Measurements from ENCODE around the gene MNS1.

Gene MNS1

GRCh38 chr15:56454836-56455235, 10.1 kb downstream of the MNS1 start (continued):
- TF ChIP-seq ZNF658 (tag by site-specific recombination; IDR thresholded peaks at IDR 0.05) = no peak
- no peak for TF ChIP-seq MZF1 (tag by site-specific recombination; IDR thresholded peaks at IDR 0.05; ENCODE audit: borderline replicate concordance)
- no peak for TF ChIP-seq ZBTB48 (tag by site-specific recombination; IDR thresholded peaks at IDR 0.05)
- TF ChIP-seq ZNF792 (tag by site-specific recombination; IDR thresholded peaks at IDR 0.05) = no peak
- TF ChIP-seq SETDB1 (IDR thresholded peaks at IDR 0.05; ENCODE audit: insufficient read length, low read length) = no peak

- TF ChIP-seq ZBTB7A (tag by site-specific recombination; IDR thresholded peaks at IDR 0.05; ENCODE audit: low read depth) (no peak), PRDM1 (tag by site-specific recombination; IDR thresholded peaks at IDR 0.05) (no peak), ZNF561 (tag by site-specific recombination; IDR thresholded peaks at IDR 0.05; ENCODE audit: borderline replicate concordance) (no peak), ZNF211 (tag by site-specific recombination; IDR thresholded peaks at IDR 0.05; ENCODE audit: low read depth) (no peak), ZNF311 (tag by site-specific recombination; IDR thresholded peaks at IDR 0.05; ENCODE audit: borderline replicate concordance) (no peak), ZNF792 (tag by site-specific recombination; IDR thresholded peaks at IDR 0.05) (no peak), ZNF548 (tag by site-specific recombination; IDR thresholded peaks at IDR 0.05) (no peak), HOXA7 (CRISPR knock-in tag; IDR thresholded peaks at IDR 0.05; ENCODE audit: borderline replicate concordance) (no peak), BCL11B (tag by site-specific recombination; IDR thresholded peaks at IDR 0.05; ENCODE audit: low read depth) (no peak), GLI2 (tag by site-specific recombination; IDR thresholded peaks at IDR 0.05; ENCODE audit: borderline replicate concordance, low read depth) (no peak), ZNF292 (tag by site-specific recombination; IDR thresholded peaks at IDR 0.05; ENCODE audit: borderline replicate concordance, low read depth) (no peak)
- TF ChIP-seq, protein P1, sequence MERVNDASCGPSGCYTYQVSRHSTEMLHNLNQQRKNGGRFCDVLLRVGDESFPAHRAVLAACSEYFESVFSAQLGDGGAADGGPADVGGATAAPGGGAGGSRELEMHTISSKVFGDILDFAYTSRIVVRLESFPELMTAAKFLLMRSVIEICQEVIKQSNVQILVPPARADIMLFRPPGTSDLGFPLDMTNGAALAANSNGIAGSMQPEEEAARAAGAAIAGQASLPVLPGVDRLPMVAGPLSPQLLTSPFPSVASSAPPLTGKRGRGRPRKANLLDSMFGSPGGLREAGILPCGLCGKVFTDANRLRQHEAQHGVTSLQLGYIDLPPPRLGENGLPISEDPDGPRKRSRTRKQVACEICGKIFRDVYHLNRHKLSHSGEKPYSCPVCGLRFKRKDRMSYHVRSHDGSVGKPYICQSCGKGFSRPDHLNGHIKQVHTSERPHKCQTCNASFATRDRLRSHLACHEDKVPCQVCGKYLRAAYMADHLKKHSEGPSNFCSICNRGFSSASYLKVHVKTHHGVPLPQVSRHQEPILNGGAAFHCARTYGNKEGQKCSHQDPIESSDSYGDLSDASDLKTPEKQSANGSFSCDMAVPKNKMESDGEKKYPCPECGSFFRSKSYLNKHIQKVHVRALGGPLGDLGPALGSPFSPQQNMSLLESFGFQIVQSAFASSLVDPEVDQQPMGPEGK (tag by site-specific recombination; IDR thresholded peaks at IDR 0.05) = no peak
- no peaks in the 10 kb centered on the region for H3K9me3 ChIP-seq (ENCODE audit: control insufficient read depth, insufficient read depth, low read depth, low read length)
- H3K4me3 ChIP-seq (ENCODE audit: low read depth, low read length) = no peak overlapping the region
- H3K36me3 ChIP-seq (ENCODE audit: control insufficient read depth in 2 of 2, insufficient read depth in 1 of 2, low read length in 2 of 2) = peaks cover 0 to 16% of the 10 kb centered on the region in 2 experiments; a peak in 1 of 3 replicates
- CTCF ChIA-PET = no interaction called here
- POLR2A ChIA-PET = no interaction called here
- H3K4me1 ChIP-seq (ENCODE audit: control insufficient read depth, insufficient read depth, low read length) = no peaks in the 10 kb centered on the region; the same call in 1 of the 2 replicates
- no peak overlapping the region for H3K27ac ChIP-seq (ENCODE audit: extremely low read depth, low read depth, low read length)
Measured at GRCh38 chr15:56445746-56446145, 19.2 kb downstream of the MNS1 start.

GRCh38 chr15:56442354-56442753, 22.6 kb downstream of the MNS1 start:
- peaks cover 0 to 16% of the 10 kb centered on the region in 2 experiments; a peak in 1 of 3 replicates for H3K36me3 ChIP-seq (ENCODE audit: control insufficient read depth in 2 of 2, insufficient read depth in 1 of 2, low read length in 2 of 2)
- no peaks in the 10 kb centered on the region for H3K4me1 ChIP-seq (ENCODE audit: control insufficient read depth, insufficient read depth, low read length)
- H3K27ac ChIP-seq (ENCODE audit: extremely low read depth, low read depth, low read length) = no peak overlapping the region
- H3K4me3 ChIP-seq (ENCODE audit: low read depth, low read length) = no peak overlapping the region
- ChIA-PET CTCF (no interaction called here), POLR2A (no interaction called here)
- no peaks in the 10 kb centered on the region for H3K9me3 ChIP-seq (ENCODE audit: control insufficient read depth, insufficient read depth, low read depth, low read length)
- TF ChIP-seq, protein P2, sequence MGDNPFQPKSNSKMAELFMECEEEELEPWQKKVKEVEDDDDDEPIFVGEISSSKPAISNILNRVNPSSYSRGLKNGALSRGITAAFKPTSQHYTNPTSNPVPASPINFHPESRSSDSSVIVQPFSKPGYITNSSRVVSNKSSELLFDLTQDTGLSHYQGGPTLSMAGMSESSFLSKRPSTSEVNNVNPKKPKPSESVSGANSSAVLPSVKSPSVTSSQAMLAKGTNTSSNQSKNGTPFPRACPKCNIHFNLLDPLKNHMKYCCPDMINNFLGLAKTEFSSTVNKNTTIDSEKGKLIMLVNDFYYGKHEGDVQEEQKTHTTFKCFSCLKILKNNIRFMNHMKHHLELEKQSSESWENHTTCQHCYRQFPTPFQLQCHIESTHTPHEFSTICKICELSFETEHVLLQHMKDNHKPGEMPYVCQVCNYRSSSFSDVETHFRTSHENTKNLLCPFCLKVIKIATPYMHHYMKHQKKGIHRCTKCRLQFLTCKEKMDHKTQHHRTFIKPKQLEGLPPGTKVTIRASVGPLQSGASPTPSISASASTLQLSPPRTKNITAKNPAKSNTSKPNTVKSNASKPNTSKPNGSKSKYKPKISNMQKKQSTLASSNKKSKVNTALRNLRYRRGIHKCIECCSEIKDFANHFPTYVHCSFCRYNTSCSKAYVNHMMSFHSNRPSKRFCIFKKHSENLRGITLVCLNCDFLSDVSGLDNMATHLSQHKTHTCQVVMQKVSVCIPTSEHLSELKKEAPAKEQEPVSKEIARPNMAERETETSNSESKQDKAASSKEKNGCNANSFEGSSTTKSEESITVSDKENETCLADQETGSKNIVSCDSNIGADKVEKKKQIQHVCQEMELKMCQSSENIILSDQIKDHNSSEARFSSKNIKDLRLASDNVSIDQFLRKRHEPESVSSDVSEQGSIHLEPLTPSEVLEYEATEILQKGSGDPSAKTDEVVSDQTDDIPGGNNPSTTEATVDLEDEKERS (tag by site-specific recombination; IDR thresholded peaks at IDR 0.05) = no peak
- TF ChIP-seq, protein P3, sequence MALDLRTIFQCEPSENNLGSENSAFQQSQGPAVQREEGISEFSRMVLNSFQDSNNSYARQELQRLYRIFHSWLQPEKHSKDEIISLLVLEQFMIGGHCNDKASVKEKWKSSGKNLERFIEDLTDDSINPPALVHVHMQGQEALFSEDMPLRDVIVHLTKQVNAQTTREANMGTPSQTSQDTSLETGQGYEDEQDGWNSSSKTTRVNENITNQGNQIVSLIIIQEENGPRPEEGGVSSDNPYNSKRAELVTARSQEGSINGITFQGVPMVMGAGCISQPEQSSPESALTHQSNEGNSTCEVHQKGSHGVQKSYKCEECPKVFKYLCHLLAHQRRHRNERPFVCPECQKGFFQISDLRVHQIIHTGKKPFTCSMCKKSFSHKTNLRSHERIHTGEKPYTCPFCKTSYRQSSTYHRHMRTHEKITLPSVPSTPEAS (tag by site-specific recombination; IDR thresholded peaks at IDR 0.05) = no peak
- no peak for TF ChIP-seq ZNF416 (tag by site-specific recombination; IDR thresholded peaks at IDR 0.05)
- peak; percentile 82 for TF ChIP-seq ZNF146 (tag by site-specific recombination; IDR thresholded peaks at IDR 0.05)
- TF ChIP-seq ZNF544 (tag by site-specific recombination; IDR thresholded peaks at IDR 0.05) = no peak

Data from HEK293 (cell line).